Activated CD8-positive, alpha-beta memory T cell treated with anti-CD3 and anti-CD28 coated beads for 48 hours (primary cell): Measurements from ENCODE around the gene ST7.
A peak's percentile ranks its signal among the peaks of the same experiment; 100 is the strongest.
"Not testable (repeated sequence)": the region's sequence is repeated elsewhere in the genome, so short reads cannot be mapped to it uniquely, and the experiment has no call there.

Experiments used
- DNase-seq, 3 experiments: peaks; one replicate each; pipeline ENCODE4 v3.0.0-alpha.2; 2020; ENCODE audit warnings: low read depth in 2 of 3, low spot score in 2 of 3

ST7 gene

GRCh38 chr7:116950889-116951351, 2.4 kb upstream of the ST7 start:
- DNase-seq: no peak

- no peak for DNase-seq
These were observed 1.7 kb upstream of the ST7 start for GRCh38 chr7:116951366-116952292.

- DNase-seq: no peak
These were observed 498 bp upstream of the ST7 start for GRCh38 chr7:116952635-116953371.

- DNase-seq: peak in 1 of 3 experiments; percentile 33
These were observed 871 bp downstream of the ST7 start for GRCh38 chr7:116953906-116954838.

- DNase-seq: no peak
These were observed 2.0 kb downstream of the ST7 start for GRCh38 chr7:116955340-116955739.

GRCh38 chr7:116955801-116956476, 2.6 kb downstream of the ST7 start:
- no peak for DNase-seq

- no peak for DNase-seq
These were observed 3.1 kb downstream of the ST7 start for GRCh38 chr7:116956477-116956804.

GRCh38 chr7:116957874-116958273, 4.6 kb downstream of the ST7 start:
- no peak for DNase-seq

- not testable (repeated sequence) for DNase-seq
These were observed 8.8 kb downstream of the ST7 start for GRCh38 chr7:116961966-116962673.

GRCh38 chr7:116963234-116963633, 9.9 kb downstream of the ST7 start:
- no peak for DNase-seq

- no peak for DNase-seq
These were observed 13.3 kb downstream of the ST7 start for GRCh38 chr7:116966601-116967000.

- DNase-seq: no peak
These were observed 14.1 kb downstream of the ST7 start for GRCh38 chr7:116967254-116967922.

- no peak for DNase-seq
These were observed 14.7 kb downstream of the ST7 start for GRCh38 chr7:116967983-116968382.

GRCh38 chr7:116968631-116969030, 15.3 kb downstream of the ST7 start:
- DNase-seq: no peak

- no peak for DNase-seq
These were observed 16.1 kb downstream of the ST7 start for GRCh38 chr7:116969371-116969902.

GRCh38 chr7:116970238-116970910, 17.1 kb downstream of the ST7 start:
- DNase-seq: no peak

GRCh38 chr7:116971153-116971552, 17.9 kb downstream of the ST7 start:
- DNase-seq: not testable (repeated sequence)

- DNase-seq: no peak
These were observed 18.6 kb downstream of the ST7 start for GRCh38 chr7:116971869-116972268.

GRCh38 chr7:116975024-116975423, 21.7 kb downstream of the ST7 start:
- not testable (repeated sequence) for DNase-seq
